H1 (cell line): ENCODE results near the gene PC. TPM values are rescaled to one million over a fixed set of nuclear protein-coding genes. Genes with fewer than 3 reads are reported as not detected.
A peak's percentile ranks its signal among the peaks of the same experiment; 100 is the strongest.

Experiments used
- CTCF ChIA-PET: fragments of 300-600 bp; sonication (Branson Sonifier 250); formaldehyde crosslinking; loops from one replicate; lab custom pipeline; 2021; ENCODE audit not compliant: partially characterized antibody; lab: Charles Lee
- POLR2A ChIA-PET: fragments of 300-600 bp; sonication (Branson Sonifier 250); formaldehyde crosslinking; loops from one replicate; lab custom pipeline; 2021; ENCODE audit warnings: inconsistent platforms; ENCODE audit not compliant: partially characterized antibody; lab: Charles Lee
- DNase-seq, 2 experiments: peaks; one replicate each; pipeline versions ENCODE4 v3.0.0 to v3.0.0-alpha.2; 2010 to 2022; ENCODE audit warnings: low spot score in 2 of 2, low read depth in 1 of 2, mixed read lengths in 1 of 2
- FAIRE-seq: peaks from 2 replicates; lab custom pipeline; 2011; peaks lifted over from hg19 to GRCh38; lab: Jason Lieb, UNC
- H2AFZ ChIP-seq: 2 replicates; pipeline ENCODE4 v1.8.1; 2012; ENCODE audit warnings: low read length, inconsistent platforms
- H2AK5ac ChIP-seq: 2 replicates; pipeline ENCODE4 v1.6.1; 2013; ENCODE audit warnings: low read depth, low read length
- H2BK120ac ChIP-seq: replicated peaks from 2 replicates; pipeline ENCODE3; 2013; ENCODE audit warnings: low read depth, low read length, inconsistent platforms
- H2BK12ac ChIP-seq: 2 replicates; pipeline ENCODE4 v1.6.1; 2013; ENCODE audit warnings: low read depth, low read length
- H2BK15ac ChIP-seq: 2 replicates; pipeline ENCODE4 v1.6.1; 2013; ENCODE audit warnings: low read length
- H2BK20ac ChIP-seq: 2 replicates; pipeline ENCODE4 v1.6.1; 2013; ENCODE audit warnings: low read length
- H2BK5ac ChIP-seq: 2 replicates; pipeline ENCODE4 v1.6.1; 2013; ENCODE audit warnings: low read depth, low read length
- H3K14ac ChIP-seq: 2 replicates; pipeline ENCODE4 v1.6.1; 2013; ENCODE audit warnings: inconsistent platforms; ENCODE audit not compliant: insufficient read length
- H3K18ac ChIP-seq: 2 replicates; pipeline ENCODE4 v1.6.1; 2013; ENCODE audit warnings: low read length; ENCODE audit errors: extremely low read depth
- H3K23ac ChIP-seq: 2 replicates; pipeline ENCODE4 v1.6.1; 2013; ENCODE audit warnings: inconsistent platforms; ENCODE audit not compliant: insufficient read length
- H3K23me2 ChIP-seq: 2 replicates; pipeline ENCODE4 v1.6.1; 2013; ENCODE audit warnings: low read depth, low read length
- H3K27ac ChIP-seq: 2 replicates; pipeline ENCODE4 v1.6.1; 2011; ENCODE audit warnings: low read depth, low read length, inconsistent platforms
- H3K27me3 ChIP-seq, 4 experiments: replicated peaks in 1 of 4; 1 replicate in 1 of 4; 2 replicates in 3 of 4; pipeline versions ENCODE4 v1.6.1 to v1.8.1; 2011 to 2013; ENCODE audit warnings: low read length in 3 of 4, mild to moderate bottlenecking in 3 of 4, inconsistent platforms in 2 of 4, mixed read lengths in 2 of 4, moderate library complexity in 1 of 4; ENCODE audit not compliant: control insufficient read depth in 3 of 4, insufficient read depth in 3 of 4; ENCODE audit errors: extremely low read depth in 1 of 4
- H3K36me3 ChIP-seq, 4 experiments: 2 replicates each; pipeline versions ENCODE4 v1.6.1 to v1.8.1; 2011 to 2013; ENCODE audit warnings: mild to moderate bottlenecking in 4 of 4, low read length in 3 of 4, moderate library complexity in 2 of 4, control low read depth in 1 of 4, inconsistent platforms in 1 of 4; ENCODE audit not compliant: insufficient read depth in 4 of 4, control insufficient read depth in 2 of 4
- H3K4ac ChIP-seq: replicated peaks from 2 replicates; pipeline ENCODE3; 2013; ENCODE audit warnings: low read length, low read depth, mixed read lengths, inconsistent platforms; ENCODE audit not compliant: insufficient read length
- H3K4me1 ChIP-seq, 4 experiments: replicated peaks in 1 of 4; 1 replicate in 1 of 4; 2 replicates in 3 of 4; pipeline versions ENCODE4 v1.6.1 to v1.8.1; 2011 to 2013; ENCODE audit warnings: low read length in 3 of 4, inconsistent platforms in 2 of 4, mixed read lengths in 1 of 4; ENCODE audit not compliant: insufficient read depth in 4 of 4, control insufficient read depth in 3 of 4
- H3K4me2 ChIP-seq, 2 experiments: 2 replicates each; pipeline versions ENCODE4 v1.6.1 to v1.8.1; 2011 to 2013; ENCODE audit warnings: low read depth in 2 of 2, low read length in 2 of 2, control low read depth in 1 of 2, inconsistent platforms in 1 of 2, mild to moderate bottlenecking in 1 of 2; ENCODE audit not compliant: insufficient read depth in 1 of 2
- H3K4me3 ChIP-seq, 4 experiments: fragments of 200-600, 300-600 bp in 1 of 4; sonication (generic), shearing (Covaris generic), sonication (Bioruptor Twin) in 1 of 4; 2 replicates each; pipeline versions ENCODE4 v1.5.1 to v1.8.1; 2011 to 2016; ENCODE audit warnings: low read length in 4 of 4, low read depth in 3 of 4, control low read depth in 2 of 4, inconsistent platforms in 2 of 4, mild to moderate bottlenecking in 2 of 4, mixed read lengths in 1 of 4, moderate library complexity in 1 of 4; ENCODE audit not compliant: insufficient read depth in 2 of 4; ENCODE audit errors: extremely low read depth in 1 of 4
- H3K56ac ChIP-seq: replicated peaks from 2 replicates; pipeline ENCODE3; 2013; ENCODE audit warnings: low read depth, mild to moderate bottlenecking, mixed read lengths, low read length, inconsistent platforms; ENCODE audit not compliant: insufficient read length
- H3K79me1 ChIP-seq: 2 replicates; pipeline ENCODE4 v1.6.1; 2013; ENCODE audit warnings: low read depth, low read length, control low read depth
- H3K79me2 ChIP-seq, 2 experiments: 2 replicates each; pipeline versions ENCODE4 v1.6.1 to v1.8.1; 2012 to 2013; ENCODE audit warnings: low read length in 2 of 2, mild to moderate bottlenecking in 2 of 2, inconsistent platforms in 1 of 2; ENCODE audit not compliant: insufficient read depth in 2 of 2, control insufficient read depth in 1 of 2
- H3K9ac ChIP-seq, 4 experiments: replicated peaks in 1 of 4; 1 replicate in 1 of 4; 2 replicates in 3 of 4; pipeline versions ENCODE4 v1.6.1 to v1.8.1; 2011 to 2013; ENCODE audit warnings: low read depth in 3 of 4, low read length in 3 of 4, control low read depth in 2 of 4, mild to moderate bottlenecking in 2 of 4, moderate library complexity in 2 of 4, inconsistent platforms in 1 of 4; ENCODE audit errors: extremely low read depth in 1 of 4
- H3K9me3 ChIP-seq, 2 experiments: 2 replicates each; pipeline versions ENCODE4 v1.6.1 to v1.8.1; 2012 to 2013; ENCODE audit warnings: mild to moderate bottlenecking in 2 of 2, moderate library complexity in 2 of 2, control low read depth in 1 of 2, inconsistent platforms in 1 of 2, low read depth in 1 of 2, low read length in 1 of 2, mixed read lengths in 1 of 2; ENCODE audit not compliant: insufficient read depth in 2 of 2
- H4K20me1 ChIP-seq, 2 experiments: replicated peaks in 1 of 2; 2 replicates each; pipeline versions ENCODE3 to v1.8.1; 2011 to 2013; ENCODE audit warnings: inconsistent platforms in 2 of 2, low read length in 2 of 2, mild to moderate bottlenecking in 1 of 2; ENCODE audit not compliant: insufficient read depth in 2 of 2, control insufficient read depth in 1 of 2
- H4K5ac ChIP-seq: 2 replicates; pipeline ENCODE4 v1.6.1; 2013; ENCODE audit warnings: low read length, low read depth, mixed read lengths, inconsistent platforms; ENCODE audit not compliant: insufficient read length
- H4K8ac ChIP-seq: 2 replicates; pipeline ENCODE4 v1.8.0; 2013; ENCODE audit warnings: mild to moderate bottlenecking, moderate library complexity, low read length, inconsistent platforms; ENCODE audit not compliant: insufficient read depth; ENCODE audit errors: extremely low read depth
- H4K91ac ChIP-seq: replicated peaks from 2 replicates; pipeline ENCODE3; 2013; ENCODE audit warnings: low read length, mixed read lengths, inconsistent platforms; ENCODE audit not compliant: insufficient read length
- ASH2L ChIP-seq: fragments of 200-600, 300-600 bp; sonication (generic); IDR thresholded peaks from one replicate; pipeline ENCODE4 v1.7.1; 2017; ENCODE audit warnings: low read length
- CBX8 ChIP-seq: fragments of 300-800, 300-1000 bp; sonication (generic); IDR thresholded peaks from 2 replicates; pipeline ENCODE4 v1.7.1; 2016; ENCODE audit warnings: low read depth, low read length, borderline replicate concordance
- EGR1 ChIP-seq: IDR thresholded peaks from 2 replicates; pipeline ENCODE4 v1.6.1; 2011; ENCODE audit warnings: low read depth, low read length, borderline replicate concordance
- KDM5A ChIP-seq: fragments of 200-600 bp; IDR thresholded peaks from 2 replicates; pipeline ENCODE4 v1.7.1; 2012; ENCODE audit warnings: mild to moderate bottlenecking, low read length, inconsistent platforms, mixed read lengths
- PHF8 ChIP-seq: fragments of 200-600 bp; sonication (generic); conservative IDR thresholded peaks from 2 replicates; pipeline ENCODE4 v1.7.1; 2012; ENCODE audit warnings: low read depth, mild to moderate bottlenecking, inconsistent platforms, low read length, moderate library complexity
- RAD21 ChIP-seq, 2 experiments: IDR thresholded peaks in 1 of 2; conservative IDR thresholded peaks in 1 of 2; 2 replicates each; pipeline ENCODE4 v1.6.1; 2011; ENCODE audit warnings: low read depth in 2 of 2, low read length in 2 of 2, improper control_type of control experiment in 1 of 2, inconsistent platforms in 1 of 2, mild to moderate bottlenecking in 1 of 2, moderate library complexity in 1 of 2
- SAP30 ChIP-seq: fragments of 300-600 bp; sonication (generic); IDR thresholded peaks from 2 replicates; pipeline ENCODE4 v1.7.1; 2012; ENCODE audit warnings: low read length, moderate library complexity, mild to moderate bottlenecking, inconsistent platforms; ENCODE audit not compliant: insufficient read depth, insufficient replicate concordance
- SIRT6 ChIP-seq: IDR thresholded peaks from one replicate; pipeline ENCODE4 v1.7.1; 2012; ENCODE audit warnings: low read length, inconsistent platforms
- SP4 ChIP-seq: IDR thresholded peaks from 2 replicates; pipeline ENCODE4 v1.6.1; 2012; ENCODE audit warnings: low read length, inconsistent platforms
- TAF7 ChIP-seq: optimal IDR thresholded peaks from 2 replicates; pipeline ENCODE3; 2011; ENCODE audit warnings: low read depth, mild to moderate bottlenecking, inconsistent platforms, low read length, moderate library complexity, borderline replicate concordance
- YY1 ChIP-seq: IDR thresholded peaks from 2 replicates; pipeline ENCODE4 v1.6.1; 2011; ENCODE audit warnings: low read depth, mild to moderate bottlenecking, low read length
- WGBS, 2 experiments: shearing (Covaris generic) in 1 of 2; methylation state at CpG; one replicate each; pipeline versions ENCODE4 v1.1.6 to v1.1.7; 2013 to 2015; ENCODE audit warnings: low lambda C conversion rate in 2 of 2, mixed read lengths in 2 of 2, inconsistent platforms in 1 of 2, low coverage in 1 of 2, missing lambda C conversion rate in 1 of 2; ENCODE audit not compliant: insufficient replicate concordance in 2 of 2, insufficient coverage in 1 of 2, insufficient read length in 1 of 2; ENCODE audit errors: extremely low coverage in 1 of 2, missing lambda C conversion rate in 1 of 2; 5-methylcytosine and 5-hydroxymethylcytosine counted together
- polyA plus RNA-seq, 7 experiments: library from polyadenylated mRNA; depleted of rRNA in 3 of 7; stranded (reverse) in 5 of 7; unstranded in 2 of 7; fragments of >200 nt in 5 of 7; fragments of 200-250 nt in 2 of 7; gene quantifications; 1 replicate in 5 of 7; 2 replicates in 1 of 7; 4 replicates in 1 of 7; pipeline versions ENCODE4 v1.2.1 to v1.2.3, GENCODE V29; 2011 to 2013; ENCODE audit warnings: missing spikeins in 2 of 7, mixed read lengths in 2 of 7
- total RNA-seq: library from RNA; stranded (reverse); fragmentation: NEBNext Ultra II Directional; extraction: Animal tissue kit (Norgen Biotek cat#: 25700); gene quantifications from 2 replicates; pipeline ENCODE4 v1.2.1, GENCODE V29; 2021

Gene PC
- total and polyA plus RNA-seq, 2 of the 8 experiments (the other 6 are each of a cell fraction or from before 2014, with no cell fraction given), result 11.5 to 27.5 TPM

GRCh38 chr11:66850588-66851238 is 107.5 kb downstream of the PC start:
- H3K36me3 ChIP-seq, result peaks cover under 1 to 16% (median 7%) of the 10 kb centered on the region in 4 experiments; a peak in 6 of 8 replicates
- no peak overlapping the region for H2BK120ac ChIP-seq
- no peak overlapping the region for H4K91ac ChIP-seq
- no peak overlapping the region for H2AFZ ChIP-seq
- no peak overlapping the region for H3K9ac ChIP-seq
- no peaks in the 10 kb centered on the region for H3K9me3 ChIP-seq
- no peak overlapping the region for H4K8ac ChIP-seq
- WGBS, 2 experiments, result 90% methylated on average over 23 of the region's 23 CpGs; no CpG with 5 or more reads in 1 of the 2 experiments
- no peak overlapping the region for H2AK5ac ChIP-seq
- no peak overlapping the region for H4K5ac ChIP-seq
- H3K23me2 ChIP-seq, result peaks cover 3% of the 10 kb centered on the region
- ChIA-PET CTCF (interaction anchor here (1.8 to 6.3 kb wide), 5 partner anchors 15 to 125 kb away, joined by 8 to 72 read pairs (median 11); partner anchors contain the start of gene C11orf86), POLR2A (interaction anchor here (1.3 to 2.4 kb wide), 3 partner anchors 9 to 11 kb away, joined by 3 to 5 read pairs (median 5); no protein-coding TSS in a partner anchor)
- H4K20me1 ChIP-seq, result no peaks in the 10 kb centered on the region
- no peaks in the 10 kb centered on the region for H3K79me1 ChIP-seq
- no peak overlapping the region for H3K27ac ChIP-seq
- H2BK15ac ChIP-seq, result no peak overlapping the region
- DNase-seq, result no peak
- no peaks in the 10 kb centered on the region for H3K79me2 ChIP-seq
- H2BK20ac ChIP-seq, result no peak overlapping the region
- no peak overlapping the region for H3K4ac ChIP-seq
- H2BK5ac ChIP-seq, result 0 out of 2 replicates have a peak overlapping the region, but pooled peaks have one; percentile 28
- no peak overlapping the region for H3K4me2 ChIP-seq
- no peak overlapping the region for H3K23ac ChIP-seq
- no peak overlapping the region for H3K4me3 ChIP-seq
- no peak overlapping the region for H3K18ac ChIP-seq
- H3K14ac ChIP-seq, result no peak overlapping the region
- FAIRE-seq, result no peak
- no peak overlapping the region for H2BK12ac ChIP-seq
- H3K56ac ChIP-seq, result no peak overlapping the region
- peaks cover 3 to 9% (median 4%) of the 10 kb centered on the region in 4 experiments for H3K4me1 ChIP-seq
- no peaks in the 10 kb centered on the region for H3K27me3 ChIP-seq
- no peak for TF ChIP-seq CBX8
- no peak for TF ChIP-seq KDM5A
- no peak for TF ChIP-seq RAD21 (IDR thresholded peaks at IDR 0.05 in 1 of 2, conservative IDR thresholded peaks at IDR 0.05 in 1 of 2; ENCODE audit: low read depth in 2 of 2, low read length in 2 of 2)
- TF ChIP-seq EGR1, result no peak
- no peak for TF ChIP-seq SIRT6
- TF ChIP-seq PHF8, result no peak
- no peak for TF ChIP-seq SAP30
- TF ChIP-seq SP4, result no peak
- no peak for TF ChIP-seq TAF7
- no peak for TF ChIP-seq YY1
- TF ChIP-seq ASH2L, result no peak
